Measurements from ENCODE around the gene ZC2HC1C.
A peak's percentile ranks its signal among the peaks of the same experiment; 100 is the strongest.
"Not testable (repeated sequence)": the region's sequence is repeated elsewhere in the genome, so short reads cannot be mapped to it uniquely, and the experiment has no call there.

The ZC2HC1C gene

GRCh38 chr14:75096959-75097358 lies 27.5 kb downstream of the ZC2HC1C start:
- no peak for FAIRE-seq

DNA sequence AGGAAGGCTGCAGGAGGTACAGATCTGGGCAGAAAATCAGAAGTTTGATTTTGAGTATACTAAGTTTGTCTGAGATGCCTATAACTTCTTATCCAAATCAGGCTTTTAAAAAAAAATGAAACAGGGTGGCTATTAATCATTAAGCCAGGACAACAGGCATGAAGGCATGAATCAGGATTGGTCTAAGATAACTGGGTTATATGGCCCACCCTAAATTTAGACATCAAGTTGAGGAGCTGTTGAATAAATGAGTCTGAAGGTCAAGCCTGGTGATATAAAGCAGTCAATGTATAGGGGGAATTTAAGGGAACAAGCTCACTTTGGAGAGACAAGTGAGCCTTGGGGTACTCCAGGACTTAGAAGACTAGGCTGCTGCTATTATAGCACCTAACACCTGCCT lies 28.8 kb downstream of the ZC2HC1C start:
- no peak for FAIRE-seq

DNA sequence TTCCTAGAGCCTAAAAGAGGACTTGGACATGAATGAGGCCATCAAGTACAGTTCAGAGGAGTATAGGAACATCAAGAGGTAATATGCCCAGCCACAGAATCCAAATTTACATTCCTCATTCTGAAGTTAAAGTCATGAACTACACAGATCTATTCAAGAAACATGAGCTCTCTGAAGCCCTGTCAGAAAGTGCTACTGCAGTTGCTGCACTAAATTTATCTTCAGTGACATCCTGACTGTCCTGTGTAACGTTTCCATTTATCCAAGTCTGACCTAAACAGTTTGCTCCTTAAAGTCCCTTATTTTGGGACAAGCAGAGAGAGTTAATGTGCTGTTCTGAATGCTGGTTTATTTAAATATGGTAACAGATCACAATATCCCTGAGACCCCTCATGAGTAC lies 29.2 kb downstream of the ZC2HC1C start:
- no peak for FAIRE-seq

DNA sequence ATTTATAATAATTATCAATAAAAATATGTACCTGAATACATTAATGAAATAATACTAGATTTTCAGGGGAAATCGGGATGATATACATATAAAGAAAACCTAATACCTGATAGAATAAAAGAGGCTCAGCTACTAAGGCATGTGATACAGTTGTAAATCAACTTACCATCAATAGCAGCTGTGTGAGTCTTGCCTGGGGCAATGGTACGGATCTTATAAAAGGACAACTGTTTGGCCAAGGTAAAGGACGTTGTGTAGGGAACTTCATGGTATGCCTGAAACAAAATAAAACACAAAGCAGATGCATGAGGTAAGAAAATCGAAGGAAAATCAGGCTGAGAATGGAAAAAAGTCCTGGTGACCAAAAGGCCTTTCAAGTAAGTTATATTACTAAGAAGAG lies 32.0 kb downstream of the ZC2HC1C start:
- FAIRE-seq: no peak

DNA sequence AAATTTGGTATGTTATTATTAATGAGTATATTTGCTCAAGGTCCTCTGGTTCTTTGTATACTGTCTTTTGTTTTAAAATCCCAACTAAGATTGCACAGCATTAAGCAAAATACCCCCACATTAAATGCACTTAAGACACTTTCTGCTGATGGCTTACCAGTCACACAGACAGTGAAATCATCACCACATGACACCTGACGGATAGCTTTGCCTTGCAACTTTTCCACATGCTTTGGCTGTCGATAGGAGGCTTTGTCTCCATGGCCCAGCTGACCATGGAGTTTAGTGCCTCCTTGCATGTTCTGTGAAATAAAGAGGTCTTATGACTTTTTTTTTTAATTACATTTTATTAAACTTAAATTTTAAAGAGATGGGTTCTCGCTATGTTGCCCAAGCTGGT lies 37.7 kb downstream of the ZC2HC1C start:
- FAIRE-seq: no peak

DNA sequence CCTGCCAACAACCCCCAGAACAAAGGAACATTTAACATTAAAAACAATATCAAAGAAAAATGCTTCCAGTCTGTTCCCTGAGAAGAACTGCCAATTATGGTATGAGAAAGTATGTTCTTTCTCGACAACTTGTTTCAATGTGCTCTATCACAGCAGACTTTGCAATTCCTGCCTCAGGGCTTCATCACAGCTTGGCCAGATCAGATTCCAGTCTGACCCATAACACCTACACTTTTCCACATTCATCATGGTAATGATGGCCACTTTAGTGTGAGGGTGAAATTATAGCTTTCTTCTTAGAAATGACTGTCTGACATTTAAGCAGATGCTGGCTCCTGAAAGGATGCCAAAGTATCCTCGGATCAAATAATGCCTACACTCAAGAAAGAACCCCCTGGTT lies 40.4 kb downstream of the ZC2HC1C start:
- FAIRE-seq: no peak

DNA sequence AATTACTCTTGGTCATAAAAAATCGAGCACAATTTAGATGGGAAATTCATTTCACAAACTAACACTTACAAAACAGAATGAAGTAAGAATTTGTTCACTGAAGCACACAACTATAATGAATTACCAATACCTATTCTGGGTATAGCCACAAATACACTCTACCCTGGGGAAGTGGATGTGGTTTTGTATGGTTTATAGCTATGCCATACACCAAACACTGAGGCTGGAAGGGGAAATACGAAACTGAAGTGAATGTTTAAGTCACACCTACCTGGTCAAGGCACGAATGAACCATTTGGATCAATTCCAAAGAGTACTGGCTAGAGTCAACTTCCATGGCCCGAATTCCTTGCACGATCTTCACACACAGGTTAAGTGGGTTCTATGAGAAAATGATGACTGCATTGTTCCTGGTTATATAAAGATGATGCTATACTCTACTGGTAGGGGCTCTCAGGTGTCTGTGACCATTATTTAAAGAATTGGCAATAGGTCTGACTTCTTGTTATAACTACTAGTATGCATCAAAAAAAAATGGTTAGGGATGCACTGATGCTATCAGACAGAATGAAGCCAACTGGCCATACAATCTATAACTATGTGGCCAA lies 44.6 kb downstream of the ZC2HC1C start:
- FAIRE-seq: no peak

- FAIRE-seq: no peak
Observed at GRCh38 chr14:75119056-75119455, 49.6 kb downstream of the ZC2HC1C start.

GRCh38 chr14:75120541-75121291 lies 51.3 kb downstream of the ZC2HC1C start:
- no peak for FAIRE-seq

- FAIRE-seq: no peak
Observed at GRCh38 chr14:75121552-75121951, 52.1 kb downstream of the ZC2HC1C start.

DNA sequence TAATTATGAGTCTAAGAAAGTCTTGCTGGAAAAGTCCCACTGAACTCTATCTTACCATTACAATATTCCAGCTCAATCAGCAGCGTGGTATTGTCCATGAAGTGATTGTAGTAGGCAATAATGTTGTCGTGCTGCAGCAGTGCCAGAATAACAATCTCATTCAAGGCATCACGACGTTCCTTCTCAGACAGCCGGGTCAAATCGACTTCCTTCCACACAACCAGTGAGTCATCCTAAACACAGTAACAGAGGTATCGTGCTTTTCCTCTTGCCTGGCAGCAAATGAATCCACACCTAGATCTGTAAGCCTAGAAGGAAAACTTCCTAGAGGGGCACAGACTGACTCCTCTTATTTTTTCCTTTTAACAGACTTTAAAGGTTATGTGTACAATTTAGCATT lies 54.5 kb downstream of the ZC2HC1C start:
- no peak for FAIRE-seq

- FAIRE-seq: no peak
Observed at GRCh38 chr14:75125617-75126016, 56.2 kb downstream of the ZC2HC1C start.

GRCh38 chr14:75126121-75126544 lies 56.7 kb downstream of the ZC2HC1C start:
- FAIRE-seq: no peak

DNA sequence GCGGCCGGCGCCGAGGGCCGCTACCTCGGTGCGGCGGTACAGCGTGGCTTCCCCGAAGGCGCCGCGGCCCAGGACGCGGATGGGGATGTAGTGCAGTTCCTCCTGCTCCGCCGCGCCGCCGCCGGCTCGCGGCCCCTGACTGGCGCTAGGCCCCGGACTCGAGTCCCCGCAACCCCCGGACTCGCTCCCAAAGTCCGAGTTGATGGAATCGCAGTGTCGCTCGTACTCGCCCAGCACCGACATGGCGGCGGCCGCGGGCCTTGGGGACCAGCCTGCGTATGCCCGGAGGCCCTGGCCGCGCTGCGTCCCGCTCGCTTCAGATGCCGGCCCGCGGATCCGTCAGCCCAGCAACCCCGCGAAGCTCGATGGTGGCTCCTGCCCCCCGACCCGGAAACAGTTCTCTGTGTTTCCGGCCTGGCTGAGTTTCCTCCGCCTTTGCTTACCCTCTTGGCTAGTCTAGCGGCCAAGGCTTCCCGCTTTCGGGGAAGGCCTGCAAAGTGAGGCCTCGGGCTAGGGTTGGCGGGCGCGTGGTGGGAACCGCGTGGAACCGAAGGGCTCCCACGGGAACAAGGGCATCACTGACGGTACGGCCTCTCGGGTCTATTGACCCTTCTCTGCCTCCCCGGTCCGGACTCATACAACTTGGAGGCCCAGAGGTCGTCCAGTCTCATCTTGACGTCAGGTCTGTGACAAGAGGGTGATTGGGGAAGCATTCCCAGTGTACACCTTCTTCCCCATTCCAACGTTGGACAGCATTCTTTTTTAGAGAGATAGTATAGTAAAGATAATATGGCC lies 57.4 kb downstream of the ZC2HC1C start, which contains the start of gene NEK9:
TSS of gene NEK9 (minus strand) at position 370 of the 795 bp plus-strand sequence. CDS start at position 243, 127 bp downstream.
- FAIRE-seq: peak; percentile 44

DNA sequence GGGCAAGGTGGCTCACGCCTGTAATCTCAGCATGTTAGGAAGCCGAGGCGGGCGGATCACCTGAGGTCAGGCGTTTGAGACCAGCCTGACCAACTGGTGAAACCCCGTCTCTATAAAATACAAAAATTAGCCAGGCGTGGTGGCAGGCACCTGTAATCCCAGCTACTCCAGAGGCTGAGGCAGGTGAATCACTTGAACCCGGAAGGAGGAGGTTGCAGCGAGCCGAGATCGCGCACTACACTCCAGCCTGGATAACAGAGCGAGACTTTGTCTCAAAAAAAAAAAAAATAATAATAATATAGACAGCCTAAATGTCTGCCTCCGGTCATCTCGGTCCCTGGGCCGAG lies 58.0 kb downstream of the ZC2HC1C start:
- not testable (repeated sequence) for FAIRE-seq

DNA sequence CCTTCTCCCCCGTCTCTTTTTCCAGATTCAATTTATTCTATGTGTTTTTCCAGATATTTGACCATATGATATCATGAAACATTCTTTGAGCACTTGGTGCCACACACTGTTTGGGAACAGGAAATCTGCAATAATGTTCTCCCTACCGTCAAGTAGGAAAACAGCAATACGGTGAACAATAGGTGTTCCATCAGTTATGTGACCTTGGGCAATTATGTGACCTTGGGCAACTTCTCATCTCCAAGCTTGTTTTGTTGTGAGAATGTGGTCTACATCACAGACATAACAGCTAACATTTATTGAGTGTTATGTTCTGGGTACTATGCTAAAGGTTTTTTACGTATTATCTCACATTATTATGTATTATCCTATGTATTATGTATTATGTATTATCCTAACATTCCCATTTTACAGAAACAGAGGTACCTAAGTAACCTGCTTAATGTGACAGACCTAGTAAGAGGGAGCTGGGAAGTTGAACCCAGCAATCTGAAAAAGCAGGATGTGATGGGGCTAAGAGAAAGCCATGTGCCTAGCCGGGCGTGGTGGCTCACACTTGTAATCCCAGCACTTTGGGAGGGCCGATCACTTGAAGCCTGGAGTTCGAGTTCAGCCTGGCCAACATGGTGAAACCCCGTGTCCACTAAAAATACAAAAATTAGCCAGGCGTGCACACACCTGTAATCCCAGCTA lies 58.6 kb downstream of the ZC2HC1C start:
- FAIRE-seq: no peak

GRCh38 chr14:75128596-75128990 lies 59.2 kb downstream of the ZC2HC1C start:
- FAIRE-seq: no peak
